Measurements from ENCODE around the gene RBM6.

DNA sequence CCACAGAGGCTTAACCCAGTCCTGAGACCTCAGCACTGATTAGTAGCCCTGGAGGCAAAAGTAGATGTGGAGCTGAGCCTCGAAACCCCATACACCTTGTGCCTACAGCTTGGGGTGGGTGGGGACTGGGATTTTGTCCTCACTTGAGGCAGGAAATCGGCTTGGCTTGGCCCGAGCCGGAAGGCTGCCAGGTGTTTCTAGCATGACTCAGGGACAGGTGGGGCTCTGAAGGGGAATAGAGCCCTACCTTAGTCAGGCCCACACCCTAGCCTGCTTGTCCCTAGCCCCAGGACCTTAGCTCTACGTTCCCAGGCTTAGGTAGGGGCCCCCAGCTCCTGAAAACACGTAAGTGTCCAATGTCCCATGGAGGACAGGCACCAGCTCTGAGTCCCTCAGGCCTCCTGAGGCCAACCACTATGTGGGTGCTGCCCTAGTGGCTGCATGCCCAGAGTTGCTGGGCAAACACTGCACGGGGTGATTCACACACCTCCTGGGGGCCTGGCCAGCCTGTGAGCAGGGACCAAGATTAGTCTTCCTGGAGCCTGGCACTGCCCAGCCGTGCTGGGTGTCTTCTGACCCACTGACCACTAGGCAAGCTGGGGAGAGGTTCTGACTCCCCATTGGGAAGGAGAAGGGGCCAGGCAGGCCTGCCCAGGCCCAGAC, 39.3 kb upstream of the RBM6 start:
- TF ChIP-seq, protein P1, sequence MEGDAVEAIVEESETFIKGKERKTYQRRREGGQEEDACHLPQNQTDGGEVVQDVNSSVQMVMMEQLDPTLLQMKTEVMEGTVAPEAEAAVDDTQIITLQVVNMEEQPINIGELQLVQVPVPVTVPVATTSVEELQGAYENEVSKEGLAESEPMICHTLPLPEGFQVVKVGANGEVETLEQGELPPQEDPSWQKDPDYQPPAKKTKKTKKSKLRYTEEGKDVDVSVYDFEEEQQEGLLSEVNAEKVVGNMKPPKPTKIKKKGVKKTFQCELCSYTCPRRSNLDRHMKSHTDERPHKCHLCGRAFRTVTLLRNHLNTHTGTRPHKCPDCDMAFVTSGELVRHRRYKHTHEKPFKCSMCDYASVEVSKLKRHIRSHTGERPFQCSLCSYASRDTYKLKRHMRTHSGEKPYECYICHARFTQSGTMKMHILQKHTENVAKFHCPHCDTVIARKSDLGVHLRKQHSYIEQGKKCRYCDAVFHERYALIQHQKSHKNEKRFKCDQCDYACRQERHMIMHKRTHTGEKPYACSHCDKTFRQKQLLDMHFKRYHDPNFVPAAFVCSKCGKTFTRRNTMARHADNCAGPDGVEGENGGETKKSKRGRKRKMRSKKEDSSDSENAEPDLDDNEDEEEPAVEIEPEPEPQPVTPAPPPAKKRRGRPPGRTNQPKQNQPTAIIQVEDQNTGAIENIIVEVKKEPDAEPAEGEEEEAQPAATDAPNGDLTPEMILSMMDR (IDR thresholded peaks at IDR 0.05; ENCODE audit: low read length): no peak
- no peak for TF ChIP-seq EZH2 (IDR thresholded peaks at IDR 0.05; ENCODE audit: borderline replicate concordance, low read length)

All from OCI-LY1 (cell line).